ENCODE results near the gene STOX1. TPM values are rescaled to one million over a fixed set of nuclear protein-coding genes. Genes with fewer than 3 reads are reported as not detected.
A peak's percentile ranks its signal among the peaks of the same experiment; 100 is the strongest.

STOX1 gene
- total and polyA plus RNA-seq, 2 of the 8 experiments (the other 6 are each of a cell fraction or from before 2014, with no cell fraction given), result 0.92 to 2.6 TPM

- TF ChIP-seq KDM5A (IDR thresholded peaks at IDR 0.05; ENCODE audit: low read length) (no peak), SP2 (IDR thresholded peaks at IDR 0.05; ENCODE audit: low read length) (no peak), CBX8 (IDR thresholded peaks at IDR 0.05; ENCODE audit: borderline replicate concordance, low read depth, low read length) (no peak), CREB1 (IDR thresholded peaks at IDR 0.05) (no peak), EP300 (IDR thresholded peaks at IDR 0.05; ENCODE audit: borderline replicate concordance in 1 of 2, low read depth in 2 of 2, low read length in 2 of 2) (no peak), POLR2AphosphoS5 (IDR thresholded peaks at IDR 0.05; ENCODE audit: low read depth, low read length) (no peak), RAD21 (IDR thresholded peaks at IDR 0.05 in 1 of 2, conservative IDR thresholded peaks at IDR 0.05 in 1 of 2; ENCODE audit: low read depth in 2 of 2, low read length in 2 of 2) (no peak), TEAD4 (IDR thresholded peaks at IDR 0.05; ENCODE audit: low read depth, low read length) (peak; percentile 58; the same call in 1 of the 2 replicates), CEBPB (IDR thresholded peaks at IDR 0.05; ENCODE audit: low read depth, low read length) (no peak), NRF1 (IDR thresholded peaks at IDR 0.05; ENCODE audit: low read depth, low read length) (no peak), TAF7 (optimal IDR thresholded peaks at IDR 0.05; ENCODE audit: borderline replicate concordance, low read depth, low read length) (no peak), ZNF274 (IDR thresholded peaks at IDR 0.05; ENCODE audit: borderline replicate concordance, extremely low read depth, low read length) (no peak), JUN (IDR thresholded peaks at IDR 0.05; ENCODE audit: low read depth, low read length) (no peak), NANOG (IDR thresholded peaks at IDR 0.05; ENCODE audit: insufficient read depth, low read depth, low read length, poor library complexity, severe bottlenecking) (no peak), BCL11A (IDR thresholded peaks at IDR 0.05; ENCODE audit: low read depth in 2 of 2, low read length in 2 of 2) (no peak), GTF2F1 (IDR thresholded peaks at IDR 0.05; ENCODE audit: borderline replicate concordance, low read depth, low read length) (no peak), ASH2L (IDR thresholded peaks at IDR 0.05; ENCODE audit: low read length) (peak; percentile 60), SP1 (IDR thresholded peaks at IDR 0.05; ENCODE audit: low read depth, low read length) (no peak), SP4 (IDR thresholded peaks at IDR 0.05; ENCODE audit: low read length) (no peak), SIX5 (IDR thresholded peaks at IDR 0.05; ENCODE audit: low read depth, low read length) (no peak), BACH1 (IDR thresholded peaks at IDR 0.05; ENCODE audit: low read length) (no peak), YY1 (IDR thresholded peaks at IDR 0.05; ENCODE audit: low read depth, low read length) (peak; percentile 10; the same call in 1 of the 2 replicates), CBX5 (IDR thresholded peaks at IDR 0.05; ENCODE audit: low read depth, low read length) (no peak), ATF2 (IDR thresholded peaks at IDR 0.05; ENCODE audit: low read length) (no peak), HDAC2 (IDR thresholded peaks at IDR 0.05; ENCODE audit: borderline replicate concordance in 1 of 2, low read depth in 2 of 2, low read length in 2 of 2) (no peak)
Measured at GRCh38 chr10:68871105-68871711, 43.9 kb downstream of the STOX1 start (continued).

Data from H1 (cell line).